ENCODE data around the gene GMDS. TPM values are rescaled to one million over a fixed set of nuclear protein-coding genes. Genes with fewer than 3 reads are reported as not detected.

The GMDS gene
- total and polyA plus RNA-seq, 2 donors (not counting 1 experiment from before 2014, with no cell fraction given): 12.7 to 34.5 TPM

DNA sequence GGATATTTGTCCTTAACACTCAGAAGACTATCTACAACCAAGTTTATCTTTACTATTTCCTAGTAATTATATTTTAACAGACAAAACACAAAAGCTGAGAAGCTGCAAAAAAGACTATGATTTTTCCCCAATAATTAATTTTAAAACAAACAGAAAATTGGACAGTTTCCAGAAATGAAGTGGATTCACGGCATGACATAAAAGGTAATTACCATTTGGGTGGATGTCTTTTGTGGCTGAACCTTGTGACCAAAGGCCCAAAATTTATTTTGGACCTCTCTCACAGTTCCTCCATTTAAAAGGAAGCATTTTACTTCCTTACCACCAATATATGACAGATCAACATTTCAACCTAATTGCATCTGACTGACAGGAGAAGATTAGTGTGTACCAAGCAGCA is 90.2 kb downstream of the GMDS start:
- no peaks in the 10 kb centered on the region for H3K79me2 ChIP-seq (ENCODE audit: control insufficient read depth, insufficient read depth, low read length)

DNA sequence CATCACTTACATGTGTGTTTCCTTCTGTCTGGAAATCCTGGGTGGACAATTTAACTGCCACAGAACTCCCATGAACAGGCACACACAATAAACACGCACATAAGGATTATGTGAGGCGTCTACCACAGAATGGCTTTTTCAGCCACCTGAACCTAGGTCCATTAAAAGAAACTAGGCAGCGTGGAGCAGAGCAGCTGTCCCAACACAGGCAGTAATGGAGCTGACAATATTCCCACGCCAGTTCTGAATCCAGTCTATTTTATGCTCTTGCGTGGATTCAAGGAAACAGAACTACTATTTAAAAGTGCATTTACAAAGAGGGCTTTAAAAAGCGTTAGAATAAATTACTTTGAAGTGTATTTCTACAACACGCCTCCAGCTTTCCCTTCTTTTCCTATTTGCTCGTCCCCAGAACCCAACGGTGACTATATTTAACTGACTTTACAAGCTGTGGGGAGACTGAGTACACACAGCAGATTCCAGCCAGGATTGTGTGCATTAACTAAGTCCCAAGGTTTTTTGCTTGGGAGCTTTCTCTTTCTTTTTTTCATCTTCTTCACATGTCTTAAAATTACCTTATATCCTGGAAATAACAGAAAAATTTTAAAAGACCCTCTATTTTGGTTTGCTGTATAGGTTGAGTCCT is 95.9 kb downstream of the GMDS start:
- H3K4me2 ChIP-seq (ENCODE audit: extremely low read depth, insufficient read depth, low read length): no peak overlapping the region
- TF ChIP-seq CTCF (conservative IDR thresholded peaks at IDR 0.05 in 1 of 2, IDR thresholded peaks at IDR 0.05 in 1 of 2; ENCODE audit: low read depth in 1 of 2, low read length in 2 of 2) (no peak), EZH2 (IDR thresholded peaks at IDR 0.05; ENCODE audit: low read length, missing control alignments) (no peak)
- no peak overlapping the region for H2AFZ ChIP-seq (ENCODE audit: low read length)
- no peaks in the 10 kb centered on the region for H3K27me3 ChIP-seq (ENCODE audit: control insufficient read depth, insufficient read depth, low read length)
- no peak for DNase-seq (ENCODE audit: low read depth in 2 of 2)
- no peak overlapping the region for H3K27ac ChIP-seq (ENCODE audit: insufficient read depth, low read length)
- no peaks in the 10 kb centered on the region for H3K36me3 ChIP-seq (ENCODE audit: control insufficient read depth, insufficient read depth, low read length)
- no peaks in the 10 kb centered on the region for H3K9me3 ChIP-seq (ENCODE audit: control insufficient read depth, insufficient read depth, low read depth, low read length)
- no peak overlapping the region for H3K9ac ChIP-seq (ENCODE audit: insufficient read depth, low read length)
- no peaks in the 10 kb centered on the region for H4K20me1 ChIP-seq (ENCODE audit: control insufficient read depth, extremely low read depth, insufficient read depth, low read length)
- H3K4me3 ChIP-seq (replicated peaks in 1 of 4; ENCODE audit: control extremely low read depth in 1 of 4, insufficient read depth in 1 of 4, low read depth in 3 of 4, low read length in 4 of 4): no peak overlapping the region
- no peaks in the 10 kb centered on the region for H3K79me2 ChIP-seq (ENCODE audit: control insufficient read depth, insufficient read depth, low read length)
- no peaks in the 10 kb centered on the region for H3K4me1 ChIP-seq (ENCODE audit: control insufficient read depth, extremely low read depth, insufficient read depth, low read length)

More for the DNA sequence above, 90.2 kb downstream of the GMDS start:
- Histone ChIP-seq H3K9ac (ENCODE audit: insufficient read depth, low read length) (no peak overlapping the region), H3K27me3 (ENCODE audit: control insufficient read depth, insufficient read depth, low read length) (no peaks in the 10 kb centered on the region), H2AFZ (ENCODE audit: low read length) (no peak overlapping the region), H3K36me3 (ENCODE audit: control insufficient read depth, insufficient read depth, low read length) (no peaks in the 10 kb centered on the region), H3K9me3 (ENCODE audit: control insufficient read depth, insufficient read depth, low read depth, low read length) (no peaks in the 10 kb centered on the region), H4K20me1 (ENCODE audit: control insufficient read depth, extremely low read depth, insufficient read depth, low read length) (no peaks in the 10 kb centered on the region), H3K4me3 (replicated peaks in 1 of 4; ENCODE audit: control extremely low read depth in 1 of 4, insufficient read depth in 1 of 4, low read depth in 3 of 4, low read length in 4 of 4) (no peak overlapping the region), H3K4me1 (ENCODE audit: control insufficient read depth, extremely low read depth, insufficient read depth, low read length) (peaks cover 3% of the 10 kb centered on the region), H3K4me2 (ENCODE audit: extremely low read depth, insufficient read depth, low read length) (no peak overlapping the region), H3K27ac (ENCODE audit: insufficient read depth, low read length) (no peak overlapping the region)
- no peak for DNase-seq (ENCODE audit: low read depth in 2 of 2)
- TF ChIP-seq EZH2 (IDR thresholded peaks at IDR 0.05; ENCODE audit: low read length, missing control alignments): no peak
- TF ChIP-seq CTCF (conservative IDR thresholded peaks at IDR 0.05 in 1 of 2, IDR thresholded peaks at IDR 0.05 in 1 of 2; ENCODE audit: low read depth in 1 of 2, low read length in 2 of 2): no peak

DNA sequence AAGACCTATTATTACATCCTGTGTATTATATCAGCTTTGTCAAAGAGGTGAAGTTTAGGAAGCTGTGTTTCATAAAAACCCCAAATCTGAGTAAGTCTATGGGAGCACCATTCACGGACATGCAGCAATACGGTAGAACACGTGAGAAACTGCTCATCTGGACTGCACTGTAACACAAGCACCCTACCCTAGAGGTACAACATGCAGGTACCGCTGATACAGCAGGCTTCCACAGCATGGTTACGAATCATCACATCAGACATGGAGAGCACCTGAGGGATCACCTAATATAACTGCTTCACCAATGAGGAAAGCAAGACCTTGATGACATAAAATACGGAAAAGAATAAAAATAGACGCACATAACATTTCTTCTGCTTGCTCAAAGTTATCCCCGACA is 96.7 kb downstream of the GMDS start:
- Histone ChIP-seq H3K27ac (ENCODE audit: insufficient read depth, low read length) (no peak overlapping the region), H3K4me3 (replicated peaks in 1 of 4; ENCODE audit: control extremely low read depth in 1 of 4, insufficient read depth in 1 of 4, low read depth in 3 of 4, low read length in 4 of 4) (no peak overlapping the region), H3K79me2 (ENCODE audit: control insufficient read depth, insufficient read depth, low read length) (no peaks in the 10 kb centered on the region), H3K9ac (ENCODE audit: insufficient read depth, low read length) (no peak overlapping the region), H2AFZ (ENCODE audit: low read length) (no peak overlapping the region), H3K4me2 (ENCODE audit: extremely low read depth, insufficient read depth, low read length) (no peak overlapping the region), H4K20me1 (ENCODE audit: control insufficient read depth, extremely low read depth, insufficient read depth, low read length) (no peaks in the 10 kb centered on the region), H3K4me1 (ENCODE audit: control insufficient read depth, extremely low read depth, insufficient read depth, low read length) (no peaks in the 10 kb centered on the region), H3K9me3 (ENCODE audit: control insufficient read depth, insufficient read depth, low read depth, low read length) (no peaks in the 10 kb centered on the region), H3K27me3 (ENCODE audit: control insufficient read depth, insufficient read depth, low read length) (no peaks in the 10 kb centered on the region), H3K36me3 (ENCODE audit: control insufficient read depth, insufficient read depth, low read length) (no peaks in the 10 kb centered on the region)
- no peak for TF ChIP-seq EZH2 (IDR thresholded peaks at IDR 0.05; ENCODE audit: low read length, missing control alignments)
- no peak for TF ChIP-seq CTCF (conservative IDR thresholded peaks at IDR 0.05 in 1 of 2, IDR thresholded peaks at IDR 0.05 in 1 of 2; ENCODE audit: low read depth in 1 of 2, low read length in 2 of 2)
- no peak for DNase-seq (ENCODE audit: low read depth in 2 of 2)

Data from fibroblast of lung (primary cell).